ENCODE measurements around the gene TCF7L1.

Gene TCF7L1

GRCh38 chr2:85275984-85276540, 142.9 kb downstream of the TCF7L1 start:
- no peak for DNase-seq (ENCODE audit: low read depth)
- H3K4me3 ChIP-seq (ENCODE audit: low read depth, low read length): no peak overlapping the region
- no peak for TF ChIP-seq CTCF (IDR thresholded peaks at IDR 0.05; ENCODE audit: low read depth, low read length, missing control alignments)
- in situ Hi-C loops (cut with HindIII; ENCODE audit: low sequenced_read_pairs): no loop called here

GRCh38 chr2:85276571-85277118, 143.5 kb downstream of the TCF7L1 start:
- in situ Hi-C loops (cut with HindIII; ENCODE audit: low sequenced_read_pairs): no loop called here
- H3K4me3 ChIP-seq (ENCODE audit: low read depth, low read length): no peak overlapping the region
- DNase-seq (ENCODE audit: low read depth): no peak
- no peak for TF ChIP-seq CTCF (IDR thresholded peaks at IDR 0.05; ENCODE audit: low read depth, low read length, missing control alignments)

- no peak for TF ChIP-seq CTCF (IDR thresholded peaks at IDR 0.05; ENCODE audit: low read depth, low read length, missing control alignments)
- H3K4me3 ChIP-seq (ENCODE audit: low read depth, low read length): no peak overlapping the region
- in situ Hi-C loops (cut with HindIII; ENCODE audit: low sequenced_read_pairs): no loop called here
- no peak for DNase-seq (ENCODE audit: low read depth)
These were observed 144.4 kb downstream of the TCF7L1 start for GRCh38 chr2:85277416-85278158.

DNA sequence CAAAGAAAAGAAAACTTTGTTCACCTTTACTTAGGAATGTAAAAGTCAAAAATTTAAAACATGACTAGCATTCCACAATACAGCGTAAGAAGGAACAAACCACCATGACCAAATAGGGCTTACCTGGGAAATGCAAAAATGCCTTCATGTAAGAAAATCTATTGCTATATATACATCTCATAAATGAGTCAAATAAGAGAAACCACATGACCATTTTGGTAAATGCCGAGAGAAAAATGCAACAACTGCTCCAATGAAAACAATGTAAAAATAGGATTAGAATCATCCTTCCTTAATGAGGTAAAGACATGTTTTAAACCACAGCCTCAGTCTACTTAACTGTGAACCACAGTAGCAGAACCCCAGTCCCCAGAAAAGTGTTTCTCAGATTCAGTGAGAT, 145.2 kb downstream of the TCF7L1 start:
- in situ Hi-C loops (cut with HindIII; ENCODE audit: low sequenced_read_pairs): no loop called here
- no peak for TF ChIP-seq CTCF (IDR thresholded peaks at IDR 0.05; ENCODE audit: low read depth, low read length, missing control alignments)
- H3K4me3 ChIP-seq (ENCODE audit: low read depth, low read length): no peak overlapping the region
- no peak for DNase-seq (ENCODE audit: low read depth)

DNA sequence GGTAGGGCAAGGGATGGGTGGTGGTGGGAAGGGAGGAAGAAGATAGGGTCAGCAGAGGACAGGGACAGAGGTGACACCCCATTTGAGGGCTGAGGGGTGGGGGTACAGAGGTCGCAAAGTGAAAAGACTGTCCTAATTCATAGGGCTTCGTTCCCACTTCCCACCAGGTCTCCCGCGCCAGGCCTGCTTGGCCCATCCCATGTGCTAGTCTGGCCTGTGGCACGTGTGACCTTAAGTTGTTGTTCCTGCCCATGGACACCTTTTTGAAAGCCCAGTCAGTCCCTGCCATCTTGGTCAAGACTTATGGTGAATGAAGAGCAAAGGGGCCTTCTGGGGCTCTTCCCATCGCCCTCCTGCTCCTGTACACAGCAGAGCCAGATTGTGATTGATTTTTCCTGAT, 148.4 kb downstream of the TCF7L1 start:
- DNase-seq (ENCODE audit: low read depth): no peak
- no peak overlapping the region for H3K4me3 ChIP-seq (ENCODE audit: low read depth, low read length)
- in situ Hi-C loops (cut with HindIII; ENCODE audit: low sequenced_read_pairs): no loop called here
- TF ChIP-seq CTCF (IDR thresholded peaks at IDR 0.05; ENCODE audit: low read depth, low read length, missing control alignments): no peak

DNA sequence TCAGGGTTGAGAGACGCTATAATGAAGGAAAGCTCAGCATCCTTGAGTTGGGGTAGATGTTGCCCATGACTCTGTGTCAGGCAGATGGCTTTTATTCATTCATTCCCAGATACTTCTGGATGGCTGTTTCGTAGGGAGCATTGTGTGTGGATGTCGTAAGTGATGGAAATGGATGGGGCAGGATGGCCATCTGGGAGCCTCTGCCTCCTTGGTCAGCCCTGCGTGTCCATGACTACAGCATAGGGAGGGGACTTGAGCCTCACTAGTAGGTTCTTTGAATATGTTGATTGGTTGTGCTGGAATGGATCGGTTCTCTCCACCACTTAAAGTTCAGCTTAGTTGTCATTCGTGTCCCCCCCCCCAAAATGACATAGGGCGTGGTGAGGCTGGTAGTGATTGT, 149.7 kb downstream of the TCF7L1 start:
- TF ChIP-seq CTCF (IDR thresholded peaks at IDR 0.05; ENCODE audit: low read depth, low read length, missing control alignments): no peak
- no peak overlapping the region for H3K4me3 ChIP-seq (ENCODE audit: low read depth, low read length)
- in situ Hi-C loops (cut with HindIII; ENCODE audit: low sequenced_read_pairs): no loop called here
- no peak for DNase-seq (ENCODE audit: low read depth)

Measured in astrocyte of the cerebellum (primary cell).